ENCODE data around the gene UGT1A1. TPM values are rescaled to one million over a fixed set of nuclear protein-coding genes. Genes with fewer than 3 reads are reported as not detected.

Gene UGT1A1
- total and polyA plus RNA-seq, 10 of the 15 experiments (the other 5 are each of a cell fraction or from before 2014, with no cell fraction given): not detected

- TF ChIP-seq PBX3 (IDR thresholded peaks at IDR 0.05; ENCODE audit: insufficient replicate concordance, low read depth, low read length) (no peak), TCF3 (IDR thresholded peaks at IDR 0.05; ENCODE audit: borderline replicate concordance, insufficient read depth, low read depth, low read length) (no peak), MTA2 (IDR thresholded peaks at IDR 0.05; ENCODE audit: low read depth) (no peak), HDGF (IDR thresholded peaks at IDR 0.05) (no peak), EED (IDR thresholded peaks at IDR 0.05; ENCODE audit: low read depth) (no peak)
These were observed 60.7 kb downstream of the UGT1A1 start (continued) for GRCh38 chr2:233820774-233821105.

GRCh38 chr2:233821196-233821595 is 61.1 kb downstream of the UGT1A1 start:
- intact Hi-C loops (cut with micrococcal nuclease; ENCODE audit: unreplicated experiment): no loop called here
- no peak for FAIRE-seq
- H2AFZ ChIP-seq (ENCODE audit: control insufficient read depth, low read depth, low read length): no peak overlapping the region
- ChIA-PET CTCF (no interaction called here), RAD21 (ENCODE audit: unreplicated experiment) (no interaction called here), POLR2A (no interaction called here), SMC1A (ENCODE audit: uncharacterized antibody, unreplicated experiment) (interaction anchor here (1.0 kb wide), 1 partner anchor 8 kb away, joined by 3 read pairs; no protein-coding TSS in a partner anchor)
- no peaks in the 10 kb centered on the region; a peak in 3 of 4 replicates for H3K27me3 ChIP-seq (replicated peaks in 1 of 2; ENCODE audit: control insufficient read depth in 2 of 2, insufficient read depth in 2 of 2, low read length in 1 of 2)
- H4K20me1 ChIP-seq (ENCODE audit: control insufficient read depth, insufficient read depth): no peaks in the 10 kb centered on the region
- H3K4me3 ChIP-seq: no peak overlapping the region
- no peaks in the 10 kb centered on the region for H3K9me3 ChIP-seq (replicated peaks; ENCODE audit: control insufficient read depth, insufficient read depth, low read length)
- H3K9ac ChIP-seq (ENCODE audit: control insufficient read depth, insufficient read depth, low read length): no peak overlapping the region
- no peak overlapping the region for H3K4me2 ChIP-seq (ENCODE audit: control insufficient read depth, insufficient read depth)
- no peaks in the 10 kb centered on the region for H3K4me1 ChIP-seq (ENCODE audit: control insufficient read depth, insufficient read depth, low read length)
- H3K36me3 ChIP-seq (ENCODE audit: control insufficient read depth in 2 of 2, insufficient read depth in 2 of 2, low read length in 1 of 2): no peaks in the 10 kb centered on the region
- no peak for DNase-seq (ENCODE audit: low read depth, low spot score)
- 14% methylated on average over 3 of the region's 3 CpGs for WGBS (ENCODE audit: insufficient coverage, insufficient replicate concordance, low lambda C conversion rate, missing lambda C conversion rate)
- no peak overlapping the region for H3K27ac ChIP-seq (ENCODE audit: control insufficient read depth, insufficient read depth)
- no TSS peak for BruUV-seq (replicated peaks)
- H3K79me2 ChIP-seq (ENCODE audit: control insufficient read depth, insufficient read depth, low read length): no peaks in the 10 kb centered on the region
- in situ Hi-C loops (cut with MboI): no loop called here
- no peak for ATAC-seq
- TF ChIP-seq NR2C1 (IDR thresholded peaks at IDR 0.05) (no peak), MYC (IDR thresholded peaks at IDR 0.05; ENCODE audit: insufficient read depth, insufficient read length, insufficient replicate concordance, low read length, severe bottlenecking) (no peak), RFX5 (IDR thresholded peaks at IDR 0.05; ENCODE audit: low read depth, low read length) (no peak), ATF2 (IDR thresholded peaks at IDR 0.05; ENCODE audit: low read length) (no peak), NKRF (conservative IDR thresholded peaks at IDR 0.05) (no peak), SMAD5 (IDR thresholded peaks at IDR 0.05; ENCODE audit: low read depth) (no peak), PML (IDR thresholded peaks at IDR 0.05; ENCODE audit: low read length) (no peak), RAD21 (IDR thresholded peaks at IDR 0.05; ENCODE audit: insufficient read depth, low read depth, low read length) (no peak), TARDBP (IDR thresholded peaks at IDR 0.05; ENCODE audit: borderline replicate concordance) (no peak), BMI1 (IDR thresholded peaks at IDR 0.05; ENCODE audit: borderline replicate concordance) (no peak), ZBTB4 (CRISPR knock-in tag; IDR thresholded peaks at IDR 0.05) (no peak), SMC3 (IDR thresholded peaks at IDR 0.05; ENCODE audit: borderline replicate concordance, low read length) (no peak), ZNF274 (IDR thresholded peaks at IDR 0.05; ENCODE audit: insufficient read depth, insufficient read length) (no peak)

Data from GM12878 (cell line).